Gastrocnemius medialis (tissue), 4 donors: ENCODE results near the gene ZBTB22.

Experiments used
- POLR2A ChIP-seq, 2 donors: fragments of 450-650 bp; IDR thresholded peaks; one replicate each; pipeline ENCODE4 v1.6.1; 2017; ENCODE audit warnings: antibody characterized with exemption in 2 of 2, mild to moderate bottlenecking in 2 of 2, moderate library complexity in 2 of 2
- TF ChIP-seq, protein P1 (sequence below), 5 experiments: fragments of 450-650 bp in 3 of 5; fragments of 200-600 bp in 2 of 5; sonication (generic) in 2 of 5; IDR thresholded peaks in 4 of 5; conservative IDR thresholded peaks in 1 of 5; 1 replicate in 4 of 5; 2 replicates in 1 of 5; pipeline ENCODE4 v1.5.1; 2016 to 2019; ENCODE audit warnings: antibody characterized with exemption in 5 of 5, mild to moderate bottlenecking in 3 of 5, moderate library complexity in 3 of 5

DNA sequence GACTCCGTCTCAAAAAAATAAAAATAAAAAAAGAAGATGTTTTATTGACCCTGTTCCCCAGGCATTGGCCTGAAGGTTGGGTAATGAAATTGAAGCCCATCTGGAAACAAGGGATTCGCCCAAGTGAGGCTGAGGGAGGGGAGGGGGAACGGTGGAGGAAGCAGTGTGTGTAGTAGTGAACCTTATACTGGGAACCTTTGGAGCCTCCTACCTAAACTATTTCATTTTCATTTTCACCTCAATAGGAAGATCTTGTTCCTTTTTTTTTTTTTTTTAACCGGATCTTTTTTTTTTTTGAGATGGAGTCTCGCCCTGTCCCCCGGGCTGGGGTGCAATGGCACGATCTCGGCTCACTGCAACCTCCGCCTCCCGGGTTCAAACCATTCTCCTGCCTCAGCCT is 13.2 kb upstream of the ZBTB22 start:
- TF ChIP-seq POLR2A (IDR thresholded peaks at IDR 0.05) = no peak
- TF ChIP-seq, protein P1, sequence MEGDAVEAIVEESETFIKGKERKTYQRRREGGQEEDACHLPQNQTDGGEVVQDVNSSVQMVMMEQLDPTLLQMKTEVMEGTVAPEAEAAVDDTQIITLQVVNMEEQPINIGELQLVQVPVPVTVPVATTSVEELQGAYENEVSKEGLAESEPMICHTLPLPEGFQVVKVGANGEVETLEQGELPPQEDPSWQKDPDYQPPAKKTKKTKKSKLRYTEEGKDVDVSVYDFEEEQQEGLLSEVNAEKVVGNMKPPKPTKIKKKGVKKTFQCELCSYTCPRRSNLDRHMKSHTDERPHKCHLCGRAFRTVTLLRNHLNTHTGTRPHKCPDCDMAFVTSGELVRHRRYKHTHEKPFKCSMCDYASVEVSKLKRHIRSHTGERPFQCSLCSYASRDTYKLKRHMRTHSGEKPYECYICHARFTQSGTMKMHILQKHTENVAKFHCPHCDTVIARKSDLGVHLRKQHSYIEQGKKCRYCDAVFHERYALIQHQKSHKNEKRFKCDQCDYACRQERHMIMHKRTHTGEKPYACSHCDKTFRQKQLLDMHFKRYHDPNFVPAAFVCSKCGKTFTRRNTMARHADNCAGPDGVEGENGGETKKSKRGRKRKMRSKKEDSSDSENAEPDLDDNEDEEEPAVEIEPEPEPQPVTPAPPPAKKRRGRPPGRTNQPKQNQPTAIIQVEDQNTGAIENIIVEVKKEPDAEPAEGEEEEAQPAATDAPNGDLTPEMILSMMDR (IDR thresholded peaks at IDR 0.05 in 4 of 5, conservative IDR thresholded peaks at IDR 0.05 in 1 of 5) = no peak
